IMR-90 (cell line): ENCODE results near the gene ATP1A4. TPM values are rescaled to one million over a fixed set of nuclear protein-coding genes. Genes with fewer than 3 reads are reported as not detected.

Experiments used
- ATAC-seq: fragments of 200-7000 bp; cut with Tn5 transposase; 2 replicates; pipeline ENCODE4 v1.9.1; 2020; ENCODE audit warnings: low read depth, mild to moderate bottlenecking, moderate library complexity
- BruUV-seq: library from RNA; stranded (reverse); fragments of 400-500 nt; replicated peaks from 2 replicates; lab custom pipeline; 2021; lab: Mats Ljungman, UMichigan
- CTCF ChIA-PET: fragments of 300-600 bp; formaldehyde crosslinking; extraction: SDS; loops from one replicate; lab custom pipeline; 2021; ENCODE audit warnings: antibody characterized with exemption; lab: Yijun Ruan, JAX
- POLR2A ChIA-PET: fragments of 300-600 bp; sonication (Branson Sonifier 250); formaldehyde crosslinking; loops from one replicate; lab custom pipeline; 2022; ENCODE audit warnings: antibody characterized with exemption; ENCODE audit not compliant: unreplicated experiment; lab: Charles Lee
- DNase-seq: peaks from one replicate; pipeline ENCODE4 v3.0.0; 2013
- H2AFZ ChIP-seq: replicated peaks from 2 replicates; pipeline ENCODE3; 2013; ENCODE audit warnings: low read length, mild to moderate bottlenecking; ENCODE audit not compliant: poor library complexity
- H2AK5ac ChIP-seq: 2 replicates; pipeline ENCODE4 v1.6.1; 2013; ENCODE audit warnings: low read depth, low read length, inconsistent platforms
- H2AK9ac ChIP-seq: replicated peaks from 2 replicates; pipeline ENCODE3; 2013; ENCODE audit warnings: mild to moderate bottlenecking, low read depth, low read length, moderate library complexity; ENCODE audit not compliant: poor library complexity
- H2BK120ac ChIP-seq: 2 replicates; pipeline ENCODE4 v1.6.1; 2013; ENCODE audit warnings: low read depth, low read length, inconsistent platforms
- H2BK15ac ChIP-seq: 3 replicates; pipeline ENCODE4 v1.6.1; 2013; ENCODE audit warnings: low read depth, low read length, inconsistent platforms
- H2BK20ac ChIP-seq: 2 replicates; pipeline ENCODE4 v1.6.1; 2013; ENCODE audit warnings: low read depth, mild to moderate bottlenecking, inconsistent platforms, low read length, moderate library complexity
- H2BK5ac ChIP-seq: 2 replicates; pipeline ENCODE4 v1.6.1; 2013; ENCODE audit warnings: mild to moderate bottlenecking, low read depth, low read length, inconsistent platforms; ENCODE audit not compliant: poor library complexity, severe bottlenecking
- H3K14ac ChIP-seq: replicated peaks from 2 replicates; pipeline ENCODE4 v1.6.1; 2013; ENCODE audit warnings: low read depth, low read length, inconsistent platforms
- H3K18ac ChIP-seq: 2 replicates; pipeline ENCODE4 v1.6.1; 2013; ENCODE audit warnings: low read depth, low read length, control low read depth
- H3K23ac ChIP-seq: 2 replicates; pipeline ENCODE4 v1.6.1; 2013; ENCODE audit warnings: low read depth, low read length, inconsistent platforms
- H3K27ac ChIP-seq: 2 replicates; pipeline ENCODE4 v1.5.1; 2013; ENCODE audit warnings: mild to moderate bottlenecking, control low read depth, low read length; ENCODE audit not compliant: insufficient read depth
- H3K27me3 ChIP-seq: 2 replicates; pipeline ENCODE4 v1.6.1; 2013; ENCODE audit warnings: low read length; ENCODE audit not compliant: control insufficient read depth, insufficient read depth
- H3K36me3 ChIP-seq: 2 replicates; pipeline ENCODE4 v1.6.1; 2013; ENCODE audit warnings: low read length, mixed read lengths; ENCODE audit not compliant: control insufficient read depth, insufficient read depth
- H3K4ac ChIP-seq: 2 replicates; pipeline ENCODE4 v1.6.1; 2013; ENCODE audit warnings: low read depth, low read length, inconsistent platforms
- H3K4me1 ChIP-seq: 2 replicates; pipeline ENCODE4 v1.6.1; 2013; ENCODE audit warnings: low read length, mixed read lengths; ENCODE audit not compliant: control insufficient read depth, insufficient read depth
- H3K4me2 ChIP-seq: 2 replicates; pipeline ENCODE4 v1.6.1; 2013; ENCODE audit warnings: low read depth, mild to moderate bottlenecking, control low read depth, low read length, moderate library complexity
- H3K4me3 ChIP-seq: 2 replicates; pipeline ENCODE4 v1.5.1; 2013; ENCODE audit warnings: low read depth, mild to moderate bottlenecking, control low read depth, low read length, moderate library complexity; ENCODE audit not compliant: insufficient read depth
- H3K56ac ChIP-seq: 2 replicates; pipeline ENCODE4 v1.6.1; 2013; ENCODE audit warnings: low read length, inconsistent platforms; ENCODE audit not compliant: insufficient read depth; ENCODE audit errors: extremely low read depth
- H3K79me1 ChIP-seq, 2 experiments: 2 replicates each; pipeline ENCODE4 v1.6.1; 2013; ENCODE audit warnings: low read length in 2 of 2, inconsistent platforms in 1 of 2, low read depth in 1 of 2
- H3K9ac ChIP-seq: 2 replicates; pipeline ENCODE4 v1.6.1; 2013; ENCODE audit warnings: low read depth, low read length, control low read depth
- H3K9me1 ChIP-seq: 2 replicates; pipeline ENCODE4 v1.6.1; 2013; ENCODE audit warnings: low read length, inconsistent platforms; ENCODE audit not compliant: insufficient read depth
- H3K9me3 ChIP-seq: 2 replicates; pipeline ENCODE4 v1.6.1; 2013; ENCODE audit warnings: low read length; ENCODE audit not compliant: control insufficient read depth, insufficient read depth
- H4K20me1 ChIP-seq: 2 replicates; pipeline ENCODE4 v1.6.1; 2013; ENCODE audit warnings: low read length, inconsistent platforms; ENCODE audit not compliant: insufficient read depth
- H4K5ac ChIP-seq: 2 replicates; pipeline ENCODE4 v1.6.1; 2013; ENCODE audit warnings: mild to moderate bottlenecking, low read depth, low read length, control low read depth
- H4K8ac ChIP-seq, 2 experiments: 2 replicates each; pipeline ENCODE4 v1.6.1; 2013; ENCODE audit warnings: low read depth in 2 of 2, low read length in 2 of 2, control low read depth in 1 of 2, inconsistent platforms in 1 of 2
- H4K91ac ChIP-seq: 2 replicates; pipeline ENCODE4 v1.6.1; 2013; ENCODE audit warnings: low read depth, low read length, inconsistent platforms; ENCODE audit not compliant: insufficient read depth
- RAD21 ChIP-seq: IDR thresholded peaks from 2 replicates; pipeline ENCODE4 v1.6.1; 2012; ENCODE audit warnings: low read length, improper control_type of control experiment
- RCOR1 ChIP-seq: IDR thresholded peaks from 2 replicates; pipeline ENCODE4 v1.6.1; 2012; ENCODE audit warnings: mild to moderate bottlenecking, low read length, improper control_type of control experiment; ENCODE audit not compliant: insufficient replicate concordance
- RFX5 ChIP-seq: IDR thresholded peaks from 2 replicates; pipeline ENCODE4 v1.8.0; 2012; ENCODE audit warnings: low read depth, mild to moderate bottlenecking, low read length, moderate library complexity
- WGBS, 2 experiments: methylation state at CpG; one replicate each; pipeline versions ENCODE4 v1.1.5 to v1.1.7; 2013; ENCODE audit warnings: missing lambda C conversion rate in 2 of 2; ENCODE audit not compliant: insufficient read length in 1 of 2; ENCODE audit errors: extremely low coverage in 2 of 2; 5-methylcytosine and 5-hydroxymethylcytosine counted together
- dilution Hi-C: fragments of 300-500 bp; cut with HindIII; formaldehyde crosslinking; loops from one replicate; pipeline ENCODE4 v1.14.3; 2018; ENCODE audit warnings: low sequenced_read_pairs; ENCODE audit not compliant: unreplicated experiment
- in situ Hi-C: fragments of 300-500 bp; cut with MboI; formaldehyde crosslinking; loops from 3 replicates; pipeline ENCODE4 v1.14.3; 2019; ENCODE audit warnings: low sequenced_read_pairs, inconsistent platforms, mixed read lengths
- intact Hi-C: fragments of 100-400 bp; cut with micrococcal nuclease; formaldehyde crosslinking; loops from 2 replicates; pipeline ENCODE4 v1.10.0; 2022
- polyA plus RNA-seq, 3 experiments: library from polyadenylated mRNA; depleted of rRNA; stranded (reverse); fragments of >200 nt; gene quantifications; 2 replicates each; pipeline ENCODE4 v1.2.3, GENCODE V29; 2012; ENCODE audit warnings: low replicate concordance in 1 of 3
- total RNA-seq: library from RNA; depleted of rRNA; stranded (reverse); fragments of >200 nt; gene quantifications from 2 replicates; pipeline ENCODE4 v1.2.3, GENCODE V29; 2012

ATP1A4 gene
- total and polyA plus RNA-seq, 2 of the 4 experiments (the other 2 are of a cell fraction), result not detected

GRCh38 chr1:160188341-160188740, 36.9 kb downstream of the ATP1A4 start:
- intact Hi-C loops (no loop called here), dilution Hi-C loops (no loop called here), in situ Hi-C loops (loop anchor here (25.0 kb wide), 1 partner anchor 424 kb away; no protein-coding TSS in a partner anchor)
- H3K56ac ChIP-seq, result no peak overlapping the region
- no peak overlapping the region for H2BK5ac ChIP-seq
- H3K4me3 ChIP-seq, result no peak overlapping the region
- no peak overlapping the region for H4K5ac ChIP-seq
- no peak overlapping the region for H2BK120ac ChIP-seq
- H2BK15ac ChIP-seq, result no peak overlapping the region
- BruUV-seq, result no TSS peak
- CTCF ChIA-PET, result interaction anchor here (1.5 kb wide), 1 partner anchor 21 kb away, joined by 3 read pairs; no protein-coding TSS in a partner anchor
- H4K20me1 ChIP-seq, result no peaks in the 10 kb centered on the region
- H4K91ac ChIP-seq, result no peak overlapping the region
- H3K36me3 ChIP-seq, result no peaks in the 10 kb centered on the region
- H3K4ac ChIP-seq, result no peak overlapping the region
- H3K4me2 ChIP-seq, result no peak overlapping the region
- H3K23ac ChIP-seq, result no peak overlapping the region
- TF ChIP-seq RCOR1, result no peak
- TF ChIP-seq RFX5, result no peak
- no peak for TF ChIP-seq RAD21
- H3K14ac ChIP-seq, result no peak overlapping the region
- H3K79me1 ChIP-seq, result no peaks in the 10 kb centered on the region
- no peak overlapping the region for H2BK20ac ChIP-seq
- H3K9ac ChIP-seq, result no peak overlapping the region
- WGBS, 2 experiments, result 40% methylated on average over 1 of the region's 7 CpGs; no CpG with 5 or more reads in 1 of the 2 experiments
- H2AK5ac ChIP-seq, result no peak overlapping the region
- POLR2A ChIA-PET, result no interaction called here
- H3K27ac ChIP-seq, result no peak overlapping the region
- no peak for DNase-seq
- no peak for ATAC-seq
- no peak overlapping the region for H2AK9ac ChIP-seq
- no peak overlapping the region for H2AFZ ChIP-seq
- peaks cover 3% of the 10 kb centered on the region for H3K4me1 ChIP-seq
- H3K9me3 ChIP-seq, result no peaks in the 10 kb centered on the region
- H4K8ac ChIP-seq, result no peak overlapping the region
- H3K18ac ChIP-seq, result no peak overlapping the region
- peaks cover 17% of the 10 kb centered on the region for H3K27me3 ChIP-seq
- H3K9me1 ChIP-seq, result 0 out of 2 replicates have a peak, but pooled peaks cover 7% of the 10 kb centered on the region
